Stomach (tissue), 9 donors: Measurements from ENCODE around the gene CHN1. TPM values are rescaled to one million over a fixed set of nuclear protein-coding genes. Genes with fewer than 3 reads are reported as not detected.

Source experiments
- DNase-seq, 2 donors: peaks; one replicate each; pipeline versions ENCODE4 v3.0.0 to v3.0.0-alpha.2; 2013 to 2019
- H3K27ac ChIP-seq, 5 donors: fragments of 200-600 bp in 4 of 5; sonication (generic) in 4 of 5; one replicate each; pipeline ENCODE4 v1.5.1; 2013 to 2019; ENCODE audit warnings: mild to moderate bottlenecking in 1 of 5, moderate library complexity in 1 of 5
- H3K27me3 ChIP-seq, 3 donors: fragments of 200-600 bp; sonication (generic); one replicate each; pipeline ENCODE4 v1.5.1; 2017 to 2019; ENCODE audit warnings: mixed run types in 1 of 3
- H3K36me3 ChIP-seq, 4 donors: fragments of 200-600 bp; sonication (generic); 1 replicate in 3 of 4; 2 replicates in 1 of 4; pipeline ENCODE4 v1.5.1; 2016 to 2019
- H3K4me1 ChIP-seq, 4 donors: fragments of 200-600 bp; sonication (generic); one replicate each; pipeline ENCODE4 v1.5.1; 2016 to 2019
- H3K4me3 ChIP-seq, 4 donors: fragments of 200-600 bp; sonication (generic) in 3 of 4; one replicate each; pipeline ENCODE4 v1.5.1; 2016 to 2019; ENCODE audit warnings: mild to moderate bottlenecking in 1 of 4
- H3K9me3 ChIP-seq, 4 donors: fragments of 200-600 bp; sonication (generic); one replicate each; pipeline ENCODE4 v1.5.1; 2016 to 2019
- CTCF ChIP-seq, 7 experiments: fragments of 450-650 bp in 4 of 7; fragments of 200-600 bp in 3 of 7; sonication (generic) in 3 of 7; IDR thresholded peaks; one replicate each; pipeline ENCODE4 v1.5.1; 2016 to 2019; ENCODE audit warnings: antibody characterized with exemption in 7 of 7, control low read depth in 2 of 7, mild to moderate bottlenecking in 1 of 7
- EP300 ChIP-seq: sonication (generic); formaldehyde crosslinking; IDR thresholded peaks from one replicate; pipeline ENCODE4 v1.6.1; 2017; ENCODE audit warnings: antibody characterized with exemption
- POLR2A ChIP-seq, 4 donors: fragments of 450-650 bp; IDR thresholded peaks; one replicate each; pipeline ENCODE4 v1.6.1; 2016; ENCODE audit warnings: antibody characterized with exemption in 4 of 4, control low read depth in 2 of 4, mild to moderate bottlenecking in 1 of 4, moderate library complexity in 1 of 4
- POLR2AphosphoS5 ChIP-seq, 3 donors: sonication (generic); formaldehyde crosslinking; IDR thresholded peaks; one replicate each; pipeline ENCODE4 v1.6.1; 2016; ENCODE audit warnings: antibody characterized with exemption in 3 of 3
- WGBS, 5 donors: extraction: QIAGEN DNeasy Blood & Tissue Kit in 3 of 5; methylation state at CpG; one replicate each; pipeline versions ENCODE4 v1.1.5 to v1.1.7; 2013 to 2018; 5-methylcytosine and 5-hydroxymethylcytosine counted together
- intact Hi-C: fragments of 100-400 bp; cut with DNase I; formaldehyde crosslinking; loops from one replicate; pipeline ENCODE4 v1.15.1; 2023; ENCODE audit warnings: low total_unique reads
- polyA plus RNA-seq, 3 donors: library from polyadenylated mRNA; stranded (reverse); fragments of 200-250 nt; gene quantifications; one replicate each; pipeline ENCODE4 v1.2.3, GENCODE V29; 2013
- total RNA-seq, 5 donors: library from RNA; depleted of rRNA; stranded (reverse); fragments of >200 nt; gene quantifications; one replicate each; pipeline versions ENCODE4 v1.1.0 to v1.2.3, GENCODE V29; 2014 to 2016
- donor health status: healthy with polysubstance abuse.
- donor health status: Bipolar disorder and iron deficiency.
- donor health status: healthy.

The CHN1 gene
- total and polyA plus RNA-seq, 8 donors = 2.3 to 50.9 (median 12.2) TPM; not detected in 1

DNA sequence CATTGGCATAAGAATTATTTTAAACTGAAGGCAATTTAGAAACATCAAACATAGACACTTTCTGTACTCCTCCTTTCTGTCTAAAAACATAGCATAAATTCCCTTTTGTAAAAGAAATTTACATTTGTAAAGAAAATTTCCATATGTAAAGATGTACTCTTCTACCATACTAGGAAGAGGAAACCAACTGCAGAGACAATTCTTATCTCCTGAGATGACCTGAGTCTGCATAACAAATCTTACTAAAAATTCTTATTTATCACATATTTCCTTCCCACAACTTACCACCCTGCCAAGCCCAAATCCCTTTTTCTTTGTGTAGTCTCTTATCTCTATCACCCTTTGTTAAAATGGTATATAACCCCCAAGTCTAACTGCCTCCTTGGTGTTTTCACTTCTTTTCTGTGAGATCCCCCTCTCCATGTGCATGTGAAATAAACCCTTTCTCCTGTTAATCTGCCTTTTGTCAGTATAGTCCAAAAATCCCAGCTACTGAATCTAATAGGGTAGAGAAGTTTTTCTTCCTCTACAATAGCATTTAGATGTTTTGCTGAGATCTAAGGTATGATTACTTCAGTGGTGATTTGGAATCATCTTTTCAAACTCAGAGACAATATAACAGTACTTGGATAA lies 81.0 kb downstream of the CHN1 start:
- intact Hi-C loops = no loop called here
- no peak for TF ChIP-seq CTCF (IDR thresholded peaks at IDR 0.05)
- TF ChIP-seq POLR2A (IDR thresholded peaks at IDR 0.05) = no peak
- no peak for TF ChIP-seq EP300
- no peak for TF ChIP-seq POLR2AphosphoS5 (IDR thresholded peaks at IDR 0.05)

DNA sequence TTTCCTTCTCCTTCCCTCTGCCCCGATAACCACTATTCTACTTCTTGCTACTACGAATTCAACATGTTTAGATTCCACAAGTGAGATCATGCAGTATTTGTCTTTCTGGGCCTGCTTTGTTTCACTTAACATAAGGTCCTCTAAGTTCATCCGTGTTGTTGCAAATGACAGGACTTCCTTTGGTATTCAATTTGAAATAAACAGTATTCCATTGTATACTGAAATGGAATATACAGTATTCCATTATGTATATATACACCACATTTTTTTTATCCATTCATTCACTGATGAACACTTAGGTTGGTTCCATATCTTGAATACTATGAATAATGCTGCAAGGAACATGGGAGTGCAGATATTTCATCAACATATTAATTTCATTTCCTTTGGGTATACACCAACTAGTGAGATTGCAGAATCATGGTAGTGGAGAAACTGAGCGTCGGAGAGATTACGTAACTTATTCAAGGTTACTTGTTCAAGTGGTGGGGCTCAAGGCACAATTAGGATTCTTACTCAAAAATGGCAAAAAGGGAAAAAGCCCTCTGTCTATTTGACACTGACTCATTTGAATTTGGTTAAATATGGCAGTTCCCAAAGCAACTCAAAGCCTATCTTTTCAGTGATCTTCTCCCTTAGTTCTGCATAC lies 85.1 kb downstream of the CHN1 start:
- peak in 1 of 2 donors; percentile 13 for DNase-seq
- Histone ChIP-seq H3K36me3 (no peaks in the 10 kb centered on the region), H3K4me3 (no peak overlapping the region), H3K27ac (no peak overlapping the region), H3K9me3 (no peaks in the 10 kb centered on the region), H3K4me1 (no peaks in the 10 kb centered on the region), H3K27me3 (no peaks in the 10 kb centered on the region)
- no peak for TF ChIP-seq POLR2A (IDR thresholded peaks at IDR 0.05)
- no peak for TF ChIP-seq POLR2AphosphoS5 (IDR thresholded peaks at IDR 0.05)
- no peak for TF ChIP-seq EP300
- no peak for TF ChIP-seq CTCF (IDR thresholded peaks at IDR 0.05)
- 61 to 80% (median 75%) methylated on average over 6 of the region's 6 CpGs for WGBS, 5 donors
- intact Hi-C loops = no loop called here

More for the DNA sequence above, 81.0 kb downstream of the CHN1 start:
- Histone ChIP-seq H3K4me1 (no peaks in the 10 kb centered on the region), H3K4me3 (no peak overlapping the region), H3K27me3 (no peaks in the 10 kb centered on the region), H3K36me3 (no peaks in the 10 kb centered on the region), H3K27ac (no peak overlapping the region), H3K9me3 (no peaks in the 10 kb centered on the region)
- no peak for DNase-seq

- no peak for TF ChIP-seq POLR2A (IDR thresholded peaks at IDR 0.05)
- TF ChIP-seq POLR2AphosphoS5 (IDR thresholded peaks at IDR 0.05) = no peak
- no peak for TF ChIP-seq CTCF (IDR thresholded peaks at IDR 0.05)
- TF ChIP-seq EP300 = no peak
- DNase-seq = no peak
- H3K9me3 ChIP-seq = no peaks in the 10 kb centered on the region
- no peak overlapping the region for H3K27ac ChIP-seq
- no peak overlapping the region for H3K4me3 ChIP-seq
- WGBS, 5 donors = 76 to 91% (median 81%) methylated on average over 1 of the region's 1 CpG
- intact Hi-C loops = no loop called here
- peaks cover 0 to 4% (median 2%) of the 10 kb centered on the region in 4 donors for H3K36me3 ChIP-seq
- H3K27me3 ChIP-seq = no peaks in the 10 kb centered on the region
- H3K4me1 ChIP-seq = no peaks in the 10 kb centered on the region
These were observed 86.2 kb downstream of the CHN1 start for GRCh38 chr2:174918886-174919526.

- H3K27ac ChIP-seq = no peak overlapping the region
- no peaks in the 10 kb centered on the region for H3K4me1 ChIP-seq
- no peaks in the 10 kb centered on the region for H3K9me3 ChIP-seq
- peaks cover 0 to 9% (median 4%) of the 10 kb centered on the region in 4 donors for H3K36me3 ChIP-seq
- WGBS, 5 donors = 86 to 97% (median 92%) methylated on average over 4 of the region's 4 CpGs
- TF ChIP-seq EP300 (no peak), CTCF (IDR thresholded peaks at IDR 0.05) (no peak), POLR2AphosphoS5 (IDR thresholded peaks at IDR 0.05) (no peak), POLR2A (IDR thresholded peaks at IDR 0.05) (no peak)
- H3K27me3 ChIP-seq = no peaks in the 10 kb centered on the region
- no peak for DNase-seq
- no peak overlapping the region for H3K4me3 ChIP-seq
- intact Hi-C loops = no loop called here
These were observed 88.8 kb downstream of the CHN1 start for GRCh38 chr2:174916270-174916930.
